ENCODE measurements around the gene TIAM2.

- no peak for TF ChIP-seq POLR2A (IDR thresholded peaks at IDR 0.05)
- TF ChIP-seq CTCF (IDR thresholded peaks at IDR 0.05) = no peak
These were observed 198.4 kb downstream of the TIAM2 start for GRCh38 chr6:155193526-155193925.

Data from uterus (tissue), 2 donors.